OCI-LY7 (cell line): ENCODE results near the gene TRIM3. TPM values are rescaled to one million over a fixed set of nuclear protein-coding genes. Genes with fewer than 3 reads are reported as not detected.

Source experiments
- BruUV-seq: library from RNA; stranded (reverse); fragments of 400-500 nt; replicated peaks from 2 replicates; lab custom pipeline; 2021; lab: Mats Ljungman, UMichigan
- CTCF ChIA-PET: fragments of 300-600 bp; sonication (Branson Sonifier 250); formaldehyde crosslinking; loops from one replicate; lab custom pipeline; 2022; ENCODE audit warnings: antibody characterized with exemption; ENCODE audit not compliant: unreplicated experiment; lab: Charles Lee
- POLR2A ChIA-PET: fragments of 300-600 bp; sonication (Branson Sonifier 250); formaldehyde crosslinking; loops from one replicate; lab custom pipeline; 2022; ENCODE audit warnings: antibody characterized with exemption; lab: Charles Lee
- DNase-seq: peaks from one replicate; pipeline ENCODE4 v3.0.0-alpha.2; 2015; ENCODE audit warnings: low spot score
- H2AFZ ChIP-seq: fragments of 200-600 bp; sonication (generic), shearing (Covaris generic); 2 replicates; pipeline ENCODE4 v1.6.1; 2014; ENCODE audit warnings: mild to moderate bottlenecking, antibody characterized with exemption, low read length, moderate library complexity
- H3K27ac ChIP-seq: fragments of 200-600 bp; sonication (generic); 2 replicates; pipeline ENCODE4 v1.5.1; 2014; ENCODE audit warnings: mixed run types, low read depth, mild to moderate bottlenecking, moderate library complexity, low read length, inconsistent platforms; ENCODE audit not compliant: poor library complexity, severe bottlenecking
- H3K36me3 ChIP-seq: fragments of 200-600 bp; sonication (generic); 2 replicates; pipeline ENCODE4 v1.6.1; 2014; ENCODE audit warnings: mild to moderate bottlenecking, antibody characterized with exemption, low read length, moderate library complexity, mixed read lengths; ENCODE audit not compliant: insufficient read depth
- H3K4me1 ChIP-seq: fragments of 200-600 bp; sonication (generic); 2 replicates; pipeline ENCODE4 v1.5.1; 2014; ENCODE audit warnings: mild to moderate bottlenecking, low read length; ENCODE audit not compliant: insufficient read depth, poor library complexity, severe bottlenecking
- H3K4me2 ChIP-seq: fragments of 200-600 bp; sonication (generic); 2 replicates; pipeline ENCODE4 v1.6.1; 2014; ENCODE audit warnings: mild to moderate bottlenecking, low read length
- H3K4me3 ChIP-seq: fragments of 200-600 bp; sonication (generic); 2 replicates; pipeline ENCODE4 v1.5.1; 2014; ENCODE audit warnings: mild to moderate bottlenecking, low read depth, low read length; ENCODE audit not compliant: poor library complexity, severe bottlenecking
- H3K79me2 ChIP-seq: fragments of 200-600 bp; sonication (generic); 2 replicates; pipeline ENCODE4 v1.6.1; 2016; ENCODE audit warnings: low read depth, mild to moderate bottlenecking, low read length, moderate library complexity, mixed read lengths; ENCODE audit not compliant: insufficient read depth
- H3K9me2 ChIP-seq: fragments of 200-600 bp; sonication (generic); 2 replicates; pipeline ENCODE4 v1.6.1; 2016; ENCODE audit warnings: mild to moderate bottlenecking, low read length, mixed read lengths; ENCODE audit not compliant: insufficient read depth
- H3K9me3 ChIP-seq: fragments of 200-600 bp; sonication (generic); 2 replicates; pipeline ENCODE4 v1.6.1; 2014; ENCODE audit warnings: mild to moderate bottlenecking, mixed run types, low read length, mixed read lengths
- H4K20me1 ChIP-seq: fragments of 200-600 bp; sonication (generic); 2 replicates; pipeline ENCODE4 v1.6.1; 2014; ENCODE audit warnings: mild to moderate bottlenecking, antibody characterized with exemption, low read length, moderate library complexity, mixed read lengths; ENCODE audit not compliant: insufficient read depth
- CTCF ChIP-seq: fragments of 200-600 bp; sonication (generic); conservative IDR thresholded peaks from 2 replicates; pipeline ENCODE4 v1.5.1; 2014; ENCODE audit warnings: mild to moderate bottlenecking, antibody characterized with exemption, low read length, moderate library complexity, mixed read lengths
- EZH2phosphoT487 ChIP-seq: fragments of 200-600 bp; sonication (generic); IDR thresholded peaks from 2 replicates; pipeline ENCODE4 v1.6.1; 2018; ENCODE audit warnings: low read depth, borderline replicate concordance, mild to moderate bottlenecking, mixed run types, antibody characterized with exemption, low read length, moderate library complexity, mixed read lengths
- intact Hi-C: fragments of 100-400 bp; cut with micrococcal nuclease; formaldehyde crosslinking; loops from one replicate; pipeline ENCODE4 v1.10.0; 2022; ENCODE audit not compliant: unreplicated experiment
- total RNA-seq, 2 experiments: library from RNA; depleted of rRNA in 1 of 2; stranded (reverse); fragments of >200 nt in 1 of 2; shearing (Covaris generic) in 1 of 2; gene quantifications; 2 replicates each; pipeline ENCODE4 v1.2.3, GENCODE V29; 2014 to 2022

Gene TRIM3
- total RNA-seq, 2 experiments from 2014 or later, result 14.7 to 21.3 TPM

- DNase-seq, result no peak
- H3K36me3 ChIP-seq, result no peaks in the 10 kb centered on the region; the same call in 1 of the 2 replicates
- H3K4me1 ChIP-seq, result peaks cover 30% of the 10 kb centered on the region
- TF ChIP-seq EZH2phosphoT487 (no peak), CTCF (no peak)
- H4K20me1 ChIP-seq, result no peaks in the 10 kb centered on the region
- H3K4me3 ChIP-seq, result no peak overlapping the region
- no peak overlapping the region for H2AFZ ChIP-seq
- intact Hi-C loops, result no loop called here
- H3K9me3 ChIP-seq, result no peaks in the 10 kb centered on the region
- H3K4me2 ChIP-seq, result no peak overlapping the region
- no peaks in the 10 kb centered on the region for H3K9me2 ChIP-seq
- BruUV-seq, result no TSS peak
- H3K27ac ChIP-seq, result no peak overlapping the region
- CTCF ChIA-PET, result no interaction called here
- H3K79me2 ChIP-seq, result no peaks in the 10 kb centered on the region
- POLR2A ChIA-PET, result no interaction called here
Measured at GRCh38 chr11:6457581-6458320, 16.0 kb downstream of the TRIM3 start.

- no peak for DNase-seq
- intact Hi-C loops, result no loop called here
- H3K9me2 ChIP-seq, result no peaks in the 10 kb centered on the region
- H3K4me2 ChIP-seq, result no peak overlapping the region
- no peak overlapping the region for H3K4me3 ChIP-seq
- H3K79me2 ChIP-seq, result no peaks in the 10 kb centered on the region
- H3K9me3 ChIP-seq, result no peaks in the 10 kb centered on the region
- BruUV-seq, result no TSS peak
- no peaks in the 10 kb centered on the region; the same call in 1 of the 2 replicates for H3K36me3 ChIP-seq
- H4K20me1 ChIP-seq, result no peaks in the 10 kb centered on the region
- CTCF ChIA-PET, result interaction anchor here (0.5 to 1.0 kb wide), 3 partner anchors 13 to 67 kb away, joined by 3 read pairs; no protein-coding TSS in a partner anchor
- POLR2A ChIA-PET, result interaction anchor here (0.8 to 1.4 kb wide), 4 partner anchors 13 to 31 kb away, joined by 3 to 5 read pairs (median 3); partner anchors contain the start of genes ARFIP2 and TIMM10B
- TF ChIP-seq EZH2phosphoT487 (no peak), CTCF (no peak)
- H2AFZ ChIP-seq, result no peak overlapping the region
- peaks cover 30% of the 10 kb centered on the region for H3K4me1 ChIP-seq
- no peak overlapping the region for H3K27ac ChIP-seq
Measured at GRCh38 chr11:6456361-6457073, 17.2 kb downstream of the TRIM3 start.
